Progenitor cell of endocrine pancreas (in vitro differentiated cells): ENCODE results near the gene SPTBN2. TPM values are rescaled to one million over a fixed set of nuclear protein-coding genes. Genes with fewer than 3 reads are reported as not detected.

ENCODE experiments used
- DNase-seq: peaks from one replicate; pipeline ENCODE4 v3.0.0; 2021; ENCODE audit warnings: low spot score; ENCODE audit not compliant: unreplicated experiment
- H3K27ac Mint-ChIP-seq: 2 replicates; pipeline ENCODE4 v1.8.0; 2021; ENCODE audit warnings: mild to moderate bottlenecking, moderate library complexity, mixed read lengths
- H3K27me3 Mint-ChIP-seq: 2 replicates; pipeline ENCODE4 v1.8.0; 2021; ENCODE audit warnings: mixed read lengths
- H3K36me3 Mint-ChIP-seq: 2 replicates; pipeline ENCODE4 v1.8.0; 2022; ENCODE audit warnings: mixed read lengths; ENCODE audit not compliant: insufficient read depth
- H3K4me1 Mint-ChIP-seq: 2 replicates; pipeline ENCODE4 v1.8.0; 2021; ENCODE audit warnings: low read depth, mixed read lengths
- H3K4me3 Mint-ChIP-seq: 2 replicates; pipeline ENCODE4 v1.8.0; 2021; ENCODE audit warnings: low read depth, mild to moderate bottlenecking, moderate library complexity, mixed read lengths
- H3K9me3 Mint-ChIP-seq: 2 replicates; pipeline ENCODE4 v1.8.0; 2021; ENCODE audit warnings: low read depth, mixed read lengths
- total RNA-seq: library from RNA; stranded (reverse); gene quantifications from 2 replicates; pipeline ENCODE4 v1.2.1, GENCODE V29; 2021
- TF ChIP-seq, protein P1 (sequence below): fragments of 200-600 bp; sonication (generic); IDR thresholded peaks from one replicate; pipeline ENCODE4 v1.5.0; 2021; ENCODE audit warnings: antibody characterized with exemption, mild to moderate bottlenecking; ENCODE audit not compliant: unreplicated experiment

The SPTBN2 gene
- total RNA-seq, 1 donor from 2014 or later: 54.0 TPM

DNA sequence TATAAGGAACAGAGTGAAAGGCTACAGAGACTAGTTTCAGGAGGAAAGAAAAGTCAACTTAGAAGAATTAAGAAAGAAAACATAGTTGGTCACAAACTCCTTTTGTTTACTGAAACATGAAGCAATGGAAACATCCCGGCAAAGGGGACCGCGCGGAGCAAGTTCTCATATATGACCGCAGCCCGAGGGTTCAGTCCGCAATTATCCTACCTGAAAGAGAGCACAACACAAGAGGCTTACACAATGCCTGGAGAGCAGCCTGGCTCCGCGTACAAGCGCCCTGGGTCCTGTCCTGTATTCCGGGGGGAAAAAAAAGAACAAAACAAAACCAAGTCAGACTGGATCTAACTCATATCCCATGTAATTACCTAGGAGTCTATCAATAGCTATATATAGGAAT is 63.6 kb downstream of the SPTBN2 start:
- TF ChIP-seq, protein P1, sequence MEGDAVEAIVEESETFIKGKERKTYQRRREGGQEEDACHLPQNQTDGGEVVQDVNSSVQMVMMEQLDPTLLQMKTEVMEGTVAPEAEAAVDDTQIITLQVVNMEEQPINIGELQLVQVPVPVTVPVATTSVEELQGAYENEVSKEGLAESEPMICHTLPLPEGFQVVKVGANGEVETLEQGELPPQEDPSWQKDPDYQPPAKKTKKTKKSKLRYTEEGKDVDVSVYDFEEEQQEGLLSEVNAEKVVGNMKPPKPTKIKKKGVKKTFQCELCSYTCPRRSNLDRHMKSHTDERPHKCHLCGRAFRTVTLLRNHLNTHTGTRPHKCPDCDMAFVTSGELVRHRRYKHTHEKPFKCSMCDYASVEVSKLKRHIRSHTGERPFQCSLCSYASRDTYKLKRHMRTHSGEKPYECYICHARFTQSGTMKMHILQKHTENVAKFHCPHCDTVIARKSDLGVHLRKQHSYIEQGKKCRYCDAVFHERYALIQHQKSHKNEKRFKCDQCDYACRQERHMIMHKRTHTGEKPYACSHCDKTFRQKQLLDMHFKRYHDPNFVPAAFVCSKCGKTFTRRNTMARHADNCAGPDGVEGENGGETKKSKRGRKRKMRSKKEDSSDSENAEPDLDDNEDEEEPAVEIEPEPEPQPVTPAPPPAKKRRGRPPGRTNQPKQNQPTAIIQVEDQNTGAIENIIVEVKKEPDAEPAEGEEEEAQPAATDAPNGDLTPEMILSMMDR: no peak
- peaks cover 2% of the 10 kb centered on the region for H3K4me1 Mint-ChIP-seq
- H3K4me3 Mint-ChIP-seq: no peak overlapping the region
- H3K9me3 Mint-ChIP-seq: no peaks in the 10 kb centered on the region
- peak overlapping the region; percentile 43 for H3K27ac Mint-ChIP-seq
- DNase-seq: no peak
- H3K27me3 Mint-ChIP-seq: no peaks in the 10 kb centered on the region
- peaks cover 15% of the 10 kb centered on the region for H3K36me3 Mint-ChIP-seq

GRCh38 chr11:66663741-66664296 is 65.2 kb downstream of the SPTBN2 start:
- Mint-ChIP-seq H3K27ac (no peak overlapping the region), H3K4me1 (peaks cover 6% of the 10 kb centered on the region), H3K4me3 (no peak overlapping the region), H3K27me3 (no peaks in the 10 kb centered on the region), H3K36me3 (peaks cover 15% of the 10 kb centered on the region), H3K9me3 (no peaks in the 10 kb centered on the region)
- DNase-seq: no peak
- TF ChIP-seq, protein P1: no peak

- DNase-seq: no peak
- TF ChIP-seq, protein P1: no peak
- Mint-ChIP-seq H3K4me3 (no peak overlapping the region), H3K9me3 (no peaks in the 10 kb centered on the region), H3K27me3 (no peaks in the 10 kb centered on the region), H3K27ac (peak overlapping the region; percentile 11), H3K4me1 (peaks cover 4% of the 10 kb centered on the region), H3K36me3 (peaks cover 12% of the 10 kb centered on the region)
Observed at GRCh38 chr11:66659763-66660162, 69.3 kb downstream of the SPTBN2 start.

DNA sequence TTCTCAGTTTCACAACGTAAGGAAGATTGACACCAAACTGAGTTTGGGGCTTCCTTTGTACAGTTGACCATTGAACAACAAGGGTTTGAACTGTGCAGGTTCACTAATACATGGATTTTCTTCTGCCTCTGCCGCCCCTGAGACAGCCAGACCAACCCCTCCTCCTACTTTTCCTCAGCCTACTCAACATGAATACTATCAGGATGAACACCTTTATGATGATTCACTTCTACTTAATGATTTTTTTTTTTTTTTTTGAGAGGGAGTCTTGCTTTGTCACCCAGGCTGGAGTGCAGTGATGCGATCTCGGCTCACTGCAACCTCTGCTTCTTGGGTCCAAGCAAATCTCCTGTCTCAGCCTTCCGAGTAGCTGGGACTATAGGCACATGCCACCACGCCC is 75.9 kb downstream of the SPTBN2 start:
- TF ChIP-seq, protein P1: no peak
- Mint-ChIP-seq H3K27ac (peak overlapping the region; percentile 84), H3K4me1 (no peaks in the 10 kb centered on the region), H3K27me3 (no peaks in the 10 kb centered on the region), H3K36me3 (peaks cover 25% of the 10 kb centered on the region), H3K9me3 (no peaks in the 10 kb centered on the region), H3K4me3 (no peak overlapping the region)
- no peak for DNase-seq

DNA sequence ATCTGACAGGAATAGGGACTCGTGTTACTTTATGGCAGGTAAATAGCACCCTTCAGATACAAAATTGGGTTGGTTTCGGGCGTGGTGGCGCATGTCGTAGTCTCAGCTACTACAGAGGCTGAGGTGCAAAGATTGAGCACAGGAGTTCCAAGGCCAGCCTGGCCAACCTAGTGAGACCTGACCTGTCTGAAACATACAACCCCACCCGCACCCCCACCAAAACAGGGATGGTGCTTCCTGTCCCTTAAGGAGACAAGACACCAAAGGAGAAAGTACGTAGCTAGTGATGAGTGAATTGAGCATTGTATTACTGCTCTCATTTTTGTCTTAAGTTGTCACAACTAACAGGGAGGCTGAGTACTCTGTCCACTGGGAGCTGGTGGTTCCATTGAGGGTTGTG is 76.4 kb downstream of the SPTBN2 start:
- TF ChIP-seq, protein P1: no peak
- Mint-ChIP-seq H3K4me3 (no peak overlapping the region), H3K27me3 (no peaks in the 10 kb centered on the region), H3K36me3 (peaks cover 27% of the 10 kb centered on the region), H3K27ac (peak overlapping the region; percentile 84), H3K4me1 (no peaks in the 10 kb centered on the region), H3K9me3 (no peaks in the 10 kb centered on the region)
- DNase-seq: no peak
